Activated CD4-positive, alpha-beta T cell treated with anti-CD3 and anti-CD28 coated beads, Interleukin-2, amount 50 U/mL, for 48 hours (primary cell): ENCODE measurements around the gene PIGO.

Experiments
- DNase-seq, 2 experiments: peaks; one replicate each; pipeline ENCODE4 v3.0.0-alpha.2; 2020

PIGO gene

DNA sequence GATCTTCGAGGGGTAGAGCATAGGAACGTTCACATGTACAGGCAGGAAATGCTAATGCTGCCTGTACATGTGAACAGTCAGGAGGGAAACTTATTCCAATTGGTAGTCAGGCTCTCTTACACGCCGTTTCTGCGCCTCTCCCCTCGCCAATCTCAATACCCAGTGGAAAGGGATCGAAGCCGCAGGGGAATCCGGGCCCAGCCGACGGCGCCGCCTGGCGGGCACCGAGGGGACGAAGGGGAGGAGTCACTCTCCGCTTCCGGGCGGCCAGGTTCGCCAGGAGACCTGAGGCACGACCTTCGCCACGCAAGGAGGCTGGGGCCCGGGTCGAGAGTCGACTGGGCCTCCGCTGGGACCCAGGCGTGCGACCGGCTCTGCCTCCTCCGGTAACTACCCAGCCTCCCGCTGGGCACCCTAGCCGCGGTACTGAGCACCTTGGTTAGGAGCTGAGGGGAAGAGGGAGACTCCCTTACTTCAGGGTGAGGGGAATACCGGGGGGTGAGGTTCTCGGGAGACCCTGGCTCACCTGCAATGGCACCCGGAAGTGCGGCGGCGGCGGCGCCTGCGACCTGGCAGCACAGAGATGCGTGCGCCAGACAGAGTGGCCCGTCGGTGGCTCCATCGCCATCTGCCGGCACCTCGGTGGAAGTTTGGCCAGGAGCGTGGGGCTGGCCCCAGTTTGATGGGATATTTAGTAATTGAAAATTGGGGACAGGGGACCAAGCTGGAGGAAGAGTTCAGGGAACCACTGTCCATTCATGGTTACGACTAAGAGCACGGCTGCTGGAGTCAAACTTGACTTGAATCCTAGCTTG is at the start of gene PIGO:
Gene PIGO, minus strand, starts transcription at position 557 of the 815 bp plus-strand sequence. CDS start 1,026 bp downstream, outside the sequence.
- DNase-seq = peak; percentile 89 to 92

DNA sequence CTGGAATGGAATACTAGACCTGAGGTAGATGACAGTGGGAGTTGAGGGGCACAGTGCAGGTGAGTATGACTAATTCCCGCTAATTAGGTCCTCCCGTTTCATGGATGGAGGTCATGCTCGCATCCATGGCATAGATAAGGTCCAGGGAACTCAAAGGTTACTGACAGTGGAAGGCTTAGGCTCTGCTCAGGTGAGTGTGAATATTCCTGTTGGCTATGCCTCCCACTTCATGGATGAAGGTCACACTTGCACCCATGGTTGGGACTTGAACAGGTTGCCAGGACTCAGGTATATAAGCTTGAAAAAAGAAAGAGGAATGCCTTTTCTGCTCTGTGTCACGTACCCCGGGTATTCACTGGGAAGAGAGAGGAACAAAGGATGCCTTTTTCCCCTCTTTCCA is 45.6 kb upstream of the PIGO start:
- no peak for DNase-seq

DNA sequence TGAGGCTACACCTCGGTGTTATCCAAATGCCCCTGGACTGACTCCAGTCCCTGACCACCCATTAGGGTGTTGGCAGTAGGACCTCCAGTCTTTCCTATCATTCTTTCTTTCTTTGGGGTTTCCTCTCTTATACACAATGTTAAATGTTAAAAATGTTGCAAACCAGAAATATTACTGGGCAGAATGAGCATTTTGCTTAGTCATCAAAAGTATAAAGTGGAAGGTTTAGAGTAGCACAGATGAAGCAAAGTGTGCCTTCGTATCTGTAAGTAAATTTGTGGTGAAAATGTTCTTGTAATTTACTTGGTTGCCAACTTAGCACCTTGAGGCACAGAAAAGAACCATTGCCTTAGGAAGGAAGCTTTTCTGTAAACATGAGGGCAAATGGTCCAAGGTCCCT is 43.7 kb upstream of the PIGO start:
- DNase-seq = no peak

DNA sequence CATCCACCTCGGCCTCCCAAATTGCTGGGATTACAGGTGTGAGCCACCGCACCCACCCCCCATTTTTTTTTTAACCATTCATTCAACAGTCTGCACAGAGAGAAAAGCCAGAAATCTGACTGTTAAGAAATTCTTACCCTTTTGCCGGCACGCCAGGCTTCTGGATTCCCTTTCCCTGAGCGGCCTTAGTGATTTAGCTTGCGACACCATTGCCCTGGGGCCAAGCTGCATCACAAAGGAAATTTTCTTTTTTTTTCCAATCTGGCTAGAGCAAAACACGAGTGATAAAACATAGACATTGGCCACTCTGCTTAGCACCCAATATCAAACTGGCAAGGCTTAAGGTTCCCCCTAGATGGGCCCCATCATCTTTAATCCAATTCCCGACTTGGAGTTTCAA is 40.5 kb upstream of the PIGO start:
- DNase-seq = no peak

DNA sequence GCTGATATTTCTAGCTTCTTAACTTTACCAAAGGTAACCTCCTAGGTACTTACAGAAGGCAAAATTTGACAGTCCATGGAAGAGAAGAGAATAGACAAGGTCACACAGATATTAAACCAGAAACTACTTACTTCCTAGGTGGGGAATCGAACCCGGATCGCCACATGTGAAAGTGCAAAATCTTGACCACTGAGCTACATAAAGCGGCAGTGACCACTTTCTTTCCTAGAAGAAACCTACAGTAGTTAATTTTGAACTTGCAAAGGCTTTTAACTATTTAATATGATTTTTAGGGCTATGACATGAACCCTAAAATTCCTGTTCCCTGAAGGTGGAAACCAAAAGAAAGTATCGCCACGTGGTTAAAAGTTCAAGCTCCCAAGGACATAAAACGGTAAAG is 39.6 kb upstream of the PIGO start:
- DNase-seq = no peak

DNA sequence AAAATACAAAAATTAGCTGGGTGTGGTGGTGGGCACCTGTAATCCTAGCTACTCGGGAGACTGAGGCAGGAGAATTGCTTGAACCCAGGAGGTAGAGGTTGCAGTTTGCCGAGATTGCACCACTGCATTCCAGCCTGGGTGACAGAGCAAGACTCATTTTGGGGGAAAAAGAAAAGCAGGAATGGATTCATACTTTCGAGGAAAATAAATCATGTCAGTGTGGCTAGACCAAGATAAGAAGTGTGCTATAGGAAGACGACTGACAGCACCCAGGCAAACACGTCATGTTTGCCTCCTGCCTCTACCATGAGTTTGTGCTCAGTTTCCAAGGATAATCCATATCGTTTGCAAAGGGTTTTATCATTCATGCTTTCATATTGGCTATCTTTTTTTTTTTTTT is 38.5 kb upstream of the PIGO start:
- no peak for DNase-seq

DNA sequence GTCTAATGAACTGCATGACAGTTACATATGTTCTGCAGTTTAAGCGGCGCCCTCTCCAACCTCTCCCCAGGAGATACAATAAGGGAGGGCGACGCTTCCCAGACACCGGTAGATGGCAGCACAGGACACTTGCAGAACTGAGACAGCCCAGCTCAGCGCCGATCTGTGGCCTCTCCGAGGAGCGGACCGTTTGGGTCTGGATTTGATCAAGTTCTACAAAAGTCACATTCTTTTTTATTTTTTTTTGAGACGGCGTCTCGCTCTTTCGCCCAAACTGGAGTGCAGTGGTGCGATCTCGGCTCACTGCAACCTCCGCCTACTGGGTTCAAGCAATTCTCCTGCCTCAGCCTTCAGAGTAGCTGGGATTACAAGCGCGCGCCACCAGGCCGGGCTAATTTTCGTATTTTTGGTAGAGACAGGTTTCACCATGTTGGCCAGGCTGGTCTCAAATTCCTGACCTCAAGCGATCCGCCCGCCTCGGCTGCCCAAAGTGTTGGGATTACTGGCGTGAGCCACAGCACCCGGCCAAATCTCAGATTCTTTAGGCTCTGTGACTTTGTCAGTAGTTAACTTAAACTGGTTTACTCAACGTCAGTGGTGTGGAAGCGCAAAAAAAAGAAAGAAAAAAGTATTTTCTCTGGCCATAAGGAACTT is 20.6 kb upstream of the PIGO start:
- DNase-seq = peak; percentile 78 to 87

DNA sequence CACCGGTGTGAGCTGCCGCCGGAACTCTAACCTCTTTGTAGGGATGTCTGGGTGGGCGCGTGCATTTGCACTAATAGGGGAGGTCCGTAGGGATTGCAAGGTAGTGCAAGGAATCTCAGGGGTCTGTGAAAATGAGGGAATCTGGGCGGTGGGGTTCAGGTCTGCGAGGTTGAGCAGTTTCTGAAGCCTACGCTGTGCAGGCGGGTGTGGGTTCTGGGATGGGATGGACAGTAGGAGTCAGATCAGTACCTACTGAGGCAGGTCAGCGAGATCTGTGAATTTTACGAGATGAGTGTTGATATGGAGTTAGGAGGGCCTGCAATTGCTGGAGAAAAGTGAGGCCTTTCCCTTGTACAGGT is 20.1 kb upstream of the PIGO start:
- no peak for DNase-seq

DNA sequence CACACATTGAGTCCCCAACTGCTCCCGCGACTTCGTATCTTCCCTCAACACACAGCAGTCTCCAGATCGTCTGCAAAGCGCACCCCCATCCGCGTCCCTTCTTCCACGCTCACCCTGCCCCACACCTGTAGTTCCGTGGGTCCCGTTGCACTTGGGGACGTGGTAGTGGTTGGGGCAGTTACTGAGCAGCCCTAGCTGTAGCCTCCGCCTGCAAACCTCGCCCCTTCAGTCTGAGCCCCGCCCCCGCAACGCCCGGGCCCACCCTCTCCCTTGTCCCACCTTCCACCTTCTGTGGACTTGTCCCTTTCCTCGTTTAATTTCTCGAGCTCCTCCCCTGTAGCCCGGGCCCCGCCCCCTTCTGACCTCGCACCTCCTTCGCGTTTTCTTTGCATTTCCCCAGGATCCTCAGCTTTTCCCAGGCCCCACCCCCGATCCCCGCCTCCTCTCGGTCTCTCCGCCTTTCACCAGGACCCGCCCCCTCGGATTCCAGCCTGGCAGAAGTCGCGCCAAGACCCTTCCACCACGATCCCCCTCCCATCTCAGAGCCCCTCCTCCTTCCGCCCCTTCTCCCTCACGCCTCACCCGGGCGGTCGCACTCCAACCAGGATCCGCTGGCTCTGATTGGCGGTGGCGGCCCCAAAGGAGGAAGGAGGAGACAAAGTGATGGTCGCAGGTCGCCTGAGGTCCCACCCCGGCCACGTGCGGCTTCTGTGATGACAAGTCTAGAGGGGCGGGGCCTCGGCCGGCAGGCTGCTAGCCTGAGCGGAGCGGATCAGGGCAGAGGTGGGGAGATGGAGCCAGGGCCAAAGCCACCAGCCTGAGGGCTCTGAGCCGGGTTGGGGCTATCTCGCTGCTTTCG is 19.5 kb upstream of the PIGO start, which contains the start of gene ATOSB:
Gene ATOSB, minus strand, starts transcription at position 183 of the 859 bp plus-strand sequence. CDS start 7,588 bp downstream, outside the sequence.
- peak; percentile 95 for DNase-seq

DNA sequence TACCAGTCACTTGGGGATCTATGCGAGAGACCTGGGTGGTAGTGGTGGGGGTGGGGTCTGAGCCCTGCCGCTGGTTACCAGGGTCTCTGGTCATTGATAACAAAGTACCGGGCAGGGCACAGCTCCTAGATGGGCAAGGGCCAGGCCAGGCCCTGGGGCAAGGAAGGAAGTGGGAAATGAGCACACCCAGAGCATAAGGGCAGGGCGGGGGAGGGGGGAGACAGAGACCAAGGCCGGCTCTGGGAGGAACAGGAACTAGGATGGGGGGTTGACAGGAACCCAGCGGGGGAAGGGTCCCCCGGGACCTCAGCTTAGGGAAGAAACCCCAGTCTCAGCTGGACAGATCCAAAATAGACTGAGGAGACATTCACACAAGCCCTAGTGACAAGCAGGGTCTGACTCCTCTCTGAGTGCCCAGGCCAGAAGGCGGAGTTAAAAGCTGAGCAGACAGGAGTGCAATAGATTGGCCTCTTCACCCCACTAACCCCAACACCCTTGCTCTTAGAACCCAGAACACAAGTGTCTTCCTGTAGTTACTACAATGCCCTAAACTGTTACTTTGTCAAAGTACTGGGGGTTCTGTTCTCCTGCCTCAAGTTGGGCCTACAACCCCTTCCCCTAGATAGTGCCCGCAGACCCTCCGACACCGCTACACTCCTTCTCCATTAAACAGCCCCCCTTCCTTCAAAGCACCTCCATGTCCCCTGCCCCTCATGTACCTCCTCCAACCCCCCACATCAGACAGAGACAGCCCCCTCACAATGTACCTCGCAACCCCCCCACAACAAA is 18.6 kb upstream of the PIGO start:
- peak; percentile 35 to 51 for DNase-seq

DNA sequence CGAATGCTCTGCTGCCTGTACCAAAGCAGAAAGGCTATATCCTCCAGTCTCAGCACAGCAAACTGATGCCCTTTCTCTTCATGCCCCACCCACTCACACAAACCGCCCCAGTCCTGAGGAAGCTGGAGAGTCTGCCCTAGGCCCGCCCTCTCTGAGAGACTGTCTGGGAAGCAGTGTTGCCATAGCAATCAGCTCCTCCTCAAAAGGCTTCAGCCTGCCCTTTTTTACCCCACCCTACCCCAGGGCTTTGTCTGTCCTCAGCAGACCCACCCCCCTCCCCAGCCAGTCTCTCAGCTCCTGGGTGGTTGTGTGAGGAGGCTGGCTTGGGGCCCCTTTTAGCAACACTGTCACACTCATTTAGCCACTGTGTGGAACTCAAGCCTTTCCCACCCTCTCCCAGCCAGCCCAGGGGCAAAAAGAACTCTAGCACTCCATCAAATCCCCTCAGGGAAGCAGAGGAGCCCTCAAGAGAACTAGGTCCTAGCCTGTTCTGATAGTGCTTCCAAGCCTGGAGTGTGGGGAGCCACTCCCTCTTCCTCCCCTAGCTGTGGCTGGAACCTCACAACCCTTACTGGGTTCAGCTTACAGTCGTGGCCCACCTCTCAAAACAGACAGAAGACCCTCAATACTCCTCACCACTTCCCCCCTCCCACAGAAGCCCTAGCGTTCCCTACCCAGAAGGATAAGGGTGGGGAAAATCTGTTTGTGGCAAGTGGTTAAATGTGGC is 17.9 kb upstream of the PIGO start:
- peak; percentile 74 to 80 for DNase-seq

DNA sequence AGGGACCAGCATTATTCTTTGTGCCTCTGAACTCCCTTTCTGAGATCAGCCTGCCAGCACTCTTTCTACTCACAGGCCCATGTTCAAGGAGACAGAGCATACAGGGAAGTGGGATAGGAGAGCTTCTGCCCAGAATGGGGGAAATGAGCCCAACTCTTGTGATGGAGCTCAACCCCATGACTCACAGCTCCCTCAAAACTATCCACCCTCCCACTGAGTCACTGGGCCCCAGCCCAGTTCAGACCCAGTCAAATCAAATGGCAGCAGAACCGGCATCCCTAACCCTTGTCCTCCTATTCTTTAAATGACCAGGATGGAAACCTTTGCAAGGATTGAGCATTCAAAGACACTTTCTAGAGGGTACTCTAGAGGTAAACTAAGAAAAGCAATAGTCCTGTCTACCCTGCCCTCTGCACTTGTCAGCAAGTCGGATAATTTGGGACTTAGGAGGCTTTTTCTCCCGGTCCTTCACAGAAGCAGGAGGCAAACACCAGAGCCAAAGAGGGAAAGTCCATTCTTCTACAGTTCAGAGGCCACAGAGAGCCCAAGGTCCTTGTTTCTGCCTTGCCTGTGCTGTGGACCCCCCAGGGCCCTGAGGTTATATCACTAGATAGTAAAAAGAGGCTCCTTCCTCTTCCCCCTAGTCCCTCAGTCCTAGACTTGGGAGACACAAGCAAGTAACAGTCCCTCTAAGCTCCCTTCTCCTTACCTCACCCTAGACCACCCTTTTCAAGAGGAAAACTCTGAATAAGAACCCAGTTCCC is 16.0 kb upstream of the PIGO start:
- DNase-seq = peak in 1 of 2 experiments; percentile 22

DNA sequence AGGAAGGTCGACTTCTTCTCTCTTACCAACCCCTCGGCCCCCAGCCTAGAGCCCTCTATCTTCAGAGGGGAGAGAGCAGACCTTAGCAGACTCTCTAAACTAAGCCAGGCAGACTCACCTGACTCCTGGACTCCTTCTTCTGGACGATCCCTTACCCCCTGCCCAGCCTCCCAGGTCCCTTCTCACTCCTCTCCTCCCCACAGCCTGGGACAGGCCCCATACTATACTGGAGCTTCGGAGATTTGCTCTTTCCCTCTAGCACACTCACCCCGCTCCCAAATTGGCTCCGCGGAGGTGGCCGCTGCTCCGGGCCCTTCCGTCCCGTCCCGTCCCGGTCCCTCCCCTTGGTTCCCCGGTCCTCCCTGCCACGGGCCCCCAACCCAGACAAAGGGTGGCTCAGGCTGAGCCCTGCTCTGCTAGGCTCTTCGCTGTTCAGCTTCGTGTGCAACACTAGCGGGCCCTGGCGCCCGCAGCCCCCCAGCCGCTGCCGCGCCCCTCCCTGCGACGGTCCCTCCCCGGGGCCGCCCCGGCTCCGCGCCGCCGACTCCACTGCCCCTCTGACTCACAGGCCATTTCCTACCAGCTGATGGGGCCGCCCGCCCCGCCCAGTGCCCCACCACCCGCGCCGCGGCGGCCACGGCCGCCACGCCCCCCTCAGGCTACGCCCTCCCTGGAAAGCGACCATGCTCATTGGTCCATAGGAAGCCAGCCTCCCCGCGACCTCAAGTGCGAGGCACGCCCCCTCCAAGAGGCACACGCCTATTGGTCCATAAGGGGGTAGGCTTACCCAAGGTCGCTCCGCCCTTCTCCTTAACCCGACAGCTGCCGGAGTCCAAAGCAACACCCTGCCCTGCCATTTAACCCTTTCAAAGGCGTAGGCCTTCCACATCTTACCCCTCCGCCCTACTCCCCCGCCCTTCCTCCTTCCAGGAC is 14.9 kb upstream of the PIGO start:
- peak; percentile 97 for DNase-seq

DNA sequence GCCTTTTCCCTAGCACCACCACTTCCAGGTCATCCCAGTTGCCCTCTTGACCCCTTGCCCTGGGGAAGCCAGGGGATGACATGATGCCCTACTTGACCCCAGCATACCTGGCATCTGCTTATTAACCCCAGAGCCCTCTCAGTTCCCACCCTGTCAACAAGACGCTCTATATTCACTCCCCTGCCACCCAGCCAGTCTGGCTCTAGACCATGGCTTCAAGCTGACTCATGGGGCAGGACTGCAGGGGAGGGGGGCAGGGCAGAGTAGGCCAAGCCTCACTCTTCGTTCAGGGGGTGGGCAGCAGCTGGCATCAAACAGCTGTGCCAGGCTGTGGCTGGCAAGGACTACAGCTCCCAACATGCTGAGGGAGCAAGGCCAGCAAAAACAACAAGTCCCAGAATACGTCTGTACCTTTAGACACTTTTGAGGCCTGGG is 14.0 kb upstream of the PIGO start:
- DNase-seq = no peak

DNA sequence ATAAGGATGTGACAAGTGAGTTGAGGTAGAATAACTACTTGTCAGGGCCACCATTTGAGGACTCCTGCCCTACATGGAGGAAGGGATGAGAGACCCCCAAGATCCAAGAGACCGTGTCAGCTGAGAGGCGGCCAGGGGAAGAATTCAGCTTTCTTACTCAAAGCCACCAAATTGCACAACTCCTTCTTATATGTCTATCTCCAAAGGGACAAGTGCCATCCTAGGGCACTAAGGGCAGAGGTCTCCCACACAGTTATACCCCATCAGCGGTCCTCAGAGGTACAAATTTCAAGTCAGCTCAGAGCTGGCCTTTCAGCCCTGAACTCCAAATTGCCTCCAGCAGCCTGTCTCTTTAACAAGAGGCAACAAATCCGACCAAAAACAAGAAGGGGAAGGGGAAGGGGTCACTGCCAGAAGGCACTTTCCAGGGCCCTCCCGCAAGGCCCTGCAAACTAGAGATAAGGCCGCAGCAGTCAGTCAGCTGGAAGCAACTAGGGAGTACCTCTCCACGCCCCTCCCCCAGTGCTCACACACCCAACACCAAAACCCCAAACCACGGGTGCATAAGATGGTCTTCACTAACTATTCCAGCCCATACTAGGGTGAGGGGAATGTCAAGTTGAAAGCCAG is 12.7 kb upstream of the PIGO start:
- DNase-seq = no peak

DNA sequence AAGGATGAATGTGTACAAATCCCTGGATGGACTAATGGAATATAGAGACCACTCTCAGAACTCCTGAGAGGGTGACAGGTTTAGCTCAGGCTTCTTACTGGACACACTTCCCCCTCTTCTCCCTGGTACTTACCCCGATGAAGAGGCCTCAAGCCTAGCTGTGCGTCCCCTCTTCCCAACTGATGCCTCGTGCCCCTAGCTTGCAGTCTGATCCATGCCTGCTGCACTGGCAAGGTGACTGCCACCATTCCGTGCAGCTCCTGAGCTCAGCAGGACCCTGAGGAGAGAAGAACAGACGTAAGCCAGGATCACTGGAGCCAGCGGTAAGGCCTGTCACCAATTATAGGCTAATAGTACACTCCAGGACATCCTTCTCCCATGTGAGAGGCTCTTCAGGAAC is 12.1 kb upstream of the PIGO start:
- DNase-seq = no peak

DNA sequence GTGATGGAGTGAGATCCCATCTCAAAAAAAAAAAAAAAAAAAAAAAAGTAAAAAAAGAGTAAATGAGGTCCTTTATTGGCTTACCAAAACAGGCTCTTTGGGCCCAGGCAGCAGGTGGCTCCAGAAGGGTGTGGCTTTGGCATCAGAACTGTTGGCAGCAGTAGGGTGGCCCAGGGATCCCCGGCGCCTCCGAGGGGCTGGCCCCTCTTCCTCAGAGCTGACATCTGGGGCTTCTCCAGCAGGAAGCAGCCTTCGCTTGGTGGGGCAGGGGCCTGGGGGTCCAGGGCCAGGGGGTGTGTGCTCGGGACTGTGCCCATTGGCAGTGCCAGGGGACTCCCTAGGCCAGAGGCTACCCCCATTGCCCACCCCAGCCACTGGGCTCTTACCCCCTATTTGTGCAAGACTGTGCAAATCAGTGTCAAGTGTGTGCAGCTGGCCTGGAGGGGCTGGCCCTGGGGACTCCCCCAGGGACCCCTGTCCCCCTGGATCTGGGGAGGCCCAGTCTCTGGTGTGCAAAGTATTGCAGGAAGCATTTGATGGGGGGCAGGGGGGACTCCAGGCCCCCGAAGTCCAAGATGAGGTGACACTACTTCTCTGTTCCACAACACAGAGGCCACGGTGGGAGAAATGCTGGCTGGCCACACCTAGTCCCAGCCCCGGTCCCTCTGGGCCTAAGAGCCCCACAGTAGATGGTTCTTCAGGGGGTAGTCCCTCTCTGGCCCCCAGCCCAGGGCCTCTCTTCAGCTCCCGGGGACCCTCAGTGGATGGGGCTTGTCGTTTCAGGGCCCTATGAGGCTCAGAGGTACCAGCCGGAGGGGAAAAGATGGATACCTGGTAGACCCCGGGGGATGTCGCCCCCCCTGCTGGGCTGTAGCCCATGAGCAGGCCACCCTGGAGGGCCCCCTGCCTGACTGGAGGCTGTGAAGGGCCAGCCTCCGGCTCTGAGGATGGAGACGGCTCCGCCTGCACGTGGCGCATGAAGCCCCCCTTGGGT is 11.2 kb upstream of the PIGO start:
- DNase-seq = no peak

DNA sequence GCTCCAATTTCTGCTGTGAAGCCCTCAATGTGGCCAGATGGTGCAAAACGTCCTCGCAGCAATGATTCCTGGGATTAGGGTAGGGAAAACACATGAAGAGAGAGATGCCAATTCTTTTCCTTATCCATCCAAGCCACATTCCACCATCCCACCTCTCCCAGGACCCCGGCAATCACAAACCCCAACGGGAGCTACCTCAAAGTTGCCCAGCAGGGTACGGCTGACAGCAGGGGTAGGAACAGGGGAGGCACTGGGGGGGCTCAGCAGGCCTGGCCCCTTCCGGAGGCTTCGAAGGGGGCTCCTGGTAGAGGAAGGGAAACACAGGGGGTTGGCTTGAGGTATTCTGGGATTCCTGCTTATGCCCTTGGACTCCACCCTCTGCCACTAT is 9.9 kb upstream of the PIGO start:
- no peak for DNase-seq
